Globus pallidus (tissue), 1 donor: ENCODE data around the gene RBM20.
"Not testable (repeated sequence)": the region's sequence is repeated elsewhere in the genome, so short reads cannot be mapped to it uniquely, and the experiment has no call there.

ENCODE experiments used
- DNase-seq: peaks from one replicate; pipeline ENCODE4 v3.0.0-alpha.2; 2015; ENCODE audit warnings: low spot score

Gene RBM20

DNA sequence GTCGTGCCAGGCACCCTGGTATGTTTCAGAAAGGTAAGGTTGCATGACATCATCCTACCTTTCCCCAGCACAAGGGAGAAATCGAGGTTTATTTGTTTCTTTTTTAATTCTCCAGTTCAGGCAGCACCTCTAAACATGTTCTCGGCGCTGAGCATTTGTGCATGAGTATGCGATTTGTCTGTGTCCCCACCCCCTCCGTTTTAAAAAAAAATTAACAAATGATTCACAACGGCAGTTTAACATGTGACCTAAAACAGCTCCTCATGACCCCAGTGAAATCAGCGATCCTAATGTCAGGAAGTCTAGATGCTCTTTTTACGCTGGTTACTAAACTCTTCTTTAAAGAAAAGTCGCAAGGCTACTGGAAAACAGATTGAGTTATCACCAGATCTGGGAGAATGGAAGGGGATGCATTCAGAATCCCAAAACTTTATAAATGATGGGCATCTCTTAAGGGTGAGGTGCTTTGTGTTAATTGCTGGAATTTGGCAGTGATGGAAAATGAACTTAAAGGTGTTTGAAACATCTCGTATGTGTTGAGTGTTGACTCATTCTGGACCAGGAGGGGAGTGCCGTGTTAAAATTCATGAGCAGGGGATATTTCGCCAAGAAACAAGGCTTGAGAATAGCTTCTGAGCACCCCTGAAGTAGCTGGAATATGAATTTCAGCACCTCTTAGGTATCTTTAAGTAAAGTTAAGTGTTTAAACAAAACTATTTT is 120.8 kb downstream of the RBM20 start:
- DNase-seq, result no peak

DNA sequence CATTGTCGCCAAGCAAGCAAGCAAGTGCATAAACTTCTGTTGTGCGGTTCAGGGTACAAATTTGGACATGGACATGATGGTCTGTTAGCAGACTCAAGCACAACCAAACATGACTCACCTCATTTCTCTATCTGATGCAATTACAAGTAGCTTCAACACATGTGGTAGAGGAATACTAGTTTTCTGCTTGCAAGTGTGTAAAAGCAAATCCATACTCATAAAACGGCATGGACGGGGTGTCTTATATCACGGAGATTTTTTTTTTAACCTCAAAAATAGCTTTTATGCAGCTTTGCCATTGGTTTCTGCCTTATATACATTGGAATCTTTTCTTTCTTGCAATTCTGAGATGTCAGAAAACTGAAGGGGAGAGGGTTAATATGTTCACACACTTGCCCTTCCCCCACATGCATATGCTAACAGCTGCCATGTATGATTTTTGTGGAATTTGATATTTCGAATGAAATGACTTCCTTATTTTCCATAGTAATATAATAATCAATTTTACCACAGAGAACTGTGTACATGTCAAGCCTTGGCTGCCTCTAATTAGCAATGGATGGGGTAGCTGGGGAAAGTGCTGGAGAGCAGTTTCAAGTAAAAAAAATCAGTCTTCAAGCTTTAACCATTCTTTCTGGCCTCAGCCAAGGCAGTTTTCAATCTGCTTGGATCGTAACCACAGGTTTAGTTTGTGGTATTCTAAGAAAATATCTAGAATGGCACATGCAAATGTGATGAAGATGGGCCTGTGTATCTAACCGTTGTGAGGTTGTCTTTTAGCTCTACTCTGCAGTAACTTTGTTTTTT is 121.6 kb downstream of the RBM20 start:
- DNase-seq, result no peak

DNA sequence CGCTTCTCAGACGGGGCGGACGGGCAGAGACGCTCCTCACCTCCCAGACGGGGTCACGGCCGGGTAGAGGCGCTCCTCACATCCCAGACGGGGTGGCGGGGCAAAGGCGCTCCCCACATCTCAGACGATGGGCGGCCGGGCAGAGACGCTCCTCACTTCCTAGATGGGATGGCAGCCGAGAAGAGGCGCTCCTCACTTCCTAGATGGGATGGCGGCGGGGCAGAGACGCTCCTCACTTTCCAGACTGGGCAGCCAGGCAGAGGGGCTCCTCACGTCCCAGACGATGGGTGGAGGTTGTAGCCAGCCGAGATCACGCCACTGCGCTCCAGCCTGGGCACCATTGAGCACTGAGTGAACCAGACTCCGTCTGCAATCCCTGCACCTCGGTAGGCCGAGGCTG is 123.5 kb downstream of the RBM20 start:
- not testable (repeated sequence) for DNase-seq

DNA sequence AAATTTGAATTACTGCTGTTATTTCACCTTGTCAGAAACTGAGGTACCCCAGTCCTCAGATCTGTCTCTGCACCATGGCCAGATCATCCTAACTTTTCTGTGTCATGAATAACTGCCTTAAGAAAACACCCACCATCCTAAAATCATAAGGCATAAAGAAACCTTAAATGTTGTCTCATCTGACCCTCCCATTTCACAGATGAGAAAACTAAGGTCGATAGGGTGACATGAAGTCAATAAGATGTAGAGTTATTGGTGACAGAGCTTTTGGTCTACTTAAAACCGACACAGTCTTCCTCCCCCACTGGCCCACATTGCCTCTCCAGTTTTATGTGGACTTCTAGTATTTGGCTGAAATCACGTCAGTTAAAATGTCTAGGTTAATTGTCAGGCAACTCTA is 126.1 kb downstream of the RBM20 start:
- no peak for DNase-seq

DNA sequence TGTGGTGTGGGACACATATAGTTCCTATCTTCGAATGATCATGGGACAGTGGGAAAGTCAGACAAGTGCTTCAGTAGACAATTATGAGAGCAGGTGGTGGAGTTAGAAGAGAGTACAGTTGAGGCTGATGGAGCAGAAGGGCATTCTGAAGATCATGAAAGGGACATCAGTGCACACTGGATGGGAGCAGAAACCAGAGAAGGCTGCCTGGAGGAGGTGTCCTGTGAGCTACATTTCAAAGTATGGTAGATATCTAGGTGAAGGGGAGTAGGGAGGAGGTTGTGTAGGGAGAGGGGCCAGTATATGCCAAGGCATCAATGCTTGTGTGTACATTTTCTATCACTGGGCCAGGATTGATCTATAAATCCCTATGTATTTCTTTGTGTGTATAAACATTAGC is 127.3 kb downstream of the RBM20 start:
- no peak for DNase-seq

DNA sequence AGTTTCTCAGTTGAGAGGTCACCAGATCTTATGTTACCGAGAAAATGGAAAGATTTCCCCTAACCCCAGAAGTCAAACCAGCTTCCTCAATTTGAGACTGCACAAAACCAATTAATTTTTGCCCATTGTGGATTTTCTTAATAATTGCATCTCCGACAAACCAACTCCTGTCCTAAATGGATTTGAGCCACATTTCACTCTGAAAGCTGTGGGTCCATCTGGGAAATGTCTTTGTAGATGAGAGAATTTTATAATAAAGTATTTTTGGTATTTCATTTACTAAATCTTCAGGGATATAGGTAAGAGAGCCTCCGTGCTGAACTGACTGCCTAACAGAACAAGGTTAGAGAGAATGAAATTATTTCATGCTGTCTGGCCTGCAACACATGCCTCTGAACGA is 127.9 kb downstream of the RBM20 start:
- DNase-seq, result no peak

DNA sequence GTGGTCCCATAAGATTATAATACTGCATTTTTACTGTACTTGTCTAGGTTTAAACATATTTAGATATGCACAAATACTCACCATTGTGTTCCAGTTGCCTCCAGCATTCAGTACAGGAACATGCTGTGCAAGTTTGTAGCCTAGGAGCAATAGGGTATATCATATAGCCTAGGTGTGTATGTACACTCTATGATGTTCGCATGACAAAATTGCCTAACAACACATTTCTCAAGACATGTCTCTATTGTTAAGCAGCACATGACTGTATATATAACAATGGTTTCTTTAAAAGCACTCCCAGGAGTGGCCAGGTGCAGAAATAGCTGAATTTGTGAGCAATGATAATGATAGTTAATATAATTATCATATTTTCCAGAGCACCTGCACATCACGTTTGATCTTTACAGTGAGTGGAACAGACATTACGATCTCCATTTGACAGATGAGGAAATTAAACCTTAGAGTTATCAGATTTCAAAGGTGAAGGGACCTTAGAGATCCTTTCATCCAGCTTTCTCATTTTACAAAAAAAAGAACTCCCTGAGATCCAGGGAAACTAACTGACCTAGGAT is 128.4 kb downstream of the RBM20 start:
- no peak for DNase-seq

DNA sequence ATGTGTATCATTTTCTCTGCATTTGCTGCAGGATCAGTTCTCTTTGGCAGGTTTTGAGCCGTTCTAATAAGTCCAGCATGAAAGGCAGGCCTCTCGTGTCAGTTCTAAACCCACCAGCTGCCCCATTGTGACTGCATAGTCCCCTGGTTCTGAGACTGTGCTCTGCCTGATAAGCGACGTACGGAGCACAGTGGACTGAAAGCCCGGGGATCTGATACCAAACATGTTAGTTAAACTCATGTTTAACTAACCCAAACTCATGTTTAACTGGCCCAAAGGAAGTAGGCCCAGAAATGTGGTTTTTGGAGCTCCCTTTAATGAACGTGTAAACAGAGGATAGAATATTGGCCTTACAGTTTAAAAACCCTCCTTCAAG is 129.5 kb downstream of the RBM20 start:
- DNase-seq, result no peak

DNA sequence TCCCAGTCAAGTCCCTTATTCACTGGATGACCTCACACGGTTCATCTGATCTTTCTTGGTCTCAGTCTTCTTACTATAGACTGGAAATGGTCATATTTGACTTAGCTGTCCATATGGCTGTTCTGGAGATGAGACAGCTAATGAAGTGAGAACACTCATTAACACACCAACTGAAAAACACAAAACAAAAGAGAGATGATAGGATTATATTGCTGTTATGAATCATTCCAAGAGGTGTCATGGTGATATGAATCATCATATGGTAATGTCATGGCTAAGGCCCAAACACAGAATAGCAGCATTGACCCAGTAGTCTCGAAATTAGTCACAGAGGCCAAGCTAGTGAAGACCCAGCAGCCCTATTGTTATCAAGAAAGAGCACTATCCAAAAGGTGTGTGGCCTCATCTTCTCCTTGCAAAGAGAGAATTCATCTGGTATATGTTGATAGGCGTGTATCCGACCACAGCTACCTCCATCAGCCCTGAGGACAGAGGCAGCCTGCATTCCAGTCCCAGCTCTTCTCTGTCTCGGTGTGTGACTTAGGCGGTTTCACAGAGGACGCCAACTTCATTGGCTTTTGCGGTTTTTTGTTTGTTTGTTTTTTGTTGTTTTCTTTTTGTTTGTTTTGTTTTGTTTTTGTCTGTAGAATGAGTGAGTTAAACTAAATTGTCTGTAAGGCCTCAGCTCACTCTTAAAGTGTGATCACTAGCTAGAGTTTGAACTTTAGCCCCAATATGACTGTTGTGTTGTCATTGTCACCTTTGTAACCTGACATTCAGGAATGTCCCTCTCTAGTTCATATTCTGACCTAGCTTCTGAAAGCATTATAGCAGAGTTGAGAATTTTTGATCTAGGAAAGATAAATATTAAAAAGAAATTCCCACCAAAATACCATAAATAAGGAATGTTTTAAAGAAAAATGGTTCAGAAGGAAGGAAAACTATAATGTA is 130.2 kb downstream of the RBM20 start:
- DNase-seq, result no peak

DNA sequence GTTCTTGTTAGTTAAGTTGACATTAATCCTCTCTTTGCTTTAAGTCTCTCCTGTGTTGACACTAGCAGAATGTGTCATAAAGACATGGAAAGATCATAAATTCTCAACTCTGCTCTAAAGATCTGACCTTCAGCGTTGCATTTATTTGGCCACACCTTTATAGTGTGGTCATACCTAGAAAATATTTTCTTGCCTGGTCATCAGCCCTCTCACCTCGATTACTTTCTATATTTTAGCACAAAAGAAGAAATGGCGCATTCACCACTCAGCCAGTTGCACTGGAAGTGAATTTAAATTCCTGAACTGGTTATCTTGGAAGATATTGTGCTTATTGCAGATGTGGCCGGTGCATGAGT is 130.9 kb downstream of the RBM20 start:
- DNase-seq, result no peak

DNA sequence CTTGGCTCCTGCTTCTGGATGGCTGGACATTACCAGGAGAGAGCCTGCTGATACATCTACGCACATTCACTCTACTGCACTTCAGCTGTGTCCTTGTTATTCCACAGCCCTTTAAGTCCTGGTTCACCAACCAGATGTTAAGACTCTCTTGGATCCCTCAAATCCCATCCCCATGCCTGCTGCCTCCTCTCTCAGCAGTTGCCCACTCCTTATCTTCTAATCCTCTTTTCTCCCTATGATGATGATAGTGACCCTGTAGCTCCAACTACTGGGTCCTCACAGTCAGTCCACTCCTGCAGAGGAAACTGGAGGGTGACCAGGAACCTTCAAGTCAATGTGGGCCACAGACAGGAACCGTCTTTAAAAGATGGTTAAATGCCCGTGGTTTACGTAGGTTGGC is 131.3 kb downstream of the RBM20 start:
- DNase-seq, result no peak

DNA sequence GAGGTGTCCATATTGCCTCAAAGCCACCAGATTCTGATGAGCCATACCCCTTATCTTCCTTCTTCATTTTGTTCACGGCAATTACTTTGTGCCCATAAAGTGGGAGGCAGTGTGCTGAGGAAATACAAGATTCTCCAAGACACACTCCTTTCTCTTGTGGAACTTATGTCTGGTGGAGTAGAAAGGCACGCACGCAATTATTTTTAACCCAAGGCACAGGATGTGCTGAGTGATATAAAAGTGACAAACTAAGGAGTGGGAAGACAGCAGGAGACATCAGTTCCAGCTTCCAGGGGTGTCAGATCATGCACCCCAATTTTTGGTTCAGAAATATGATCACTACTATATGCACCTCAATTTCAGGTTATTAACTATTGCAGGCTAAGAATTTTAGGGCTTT is 132.9 kb downstream of the RBM20 start:
- no peak for DNase-seq

DNA sequence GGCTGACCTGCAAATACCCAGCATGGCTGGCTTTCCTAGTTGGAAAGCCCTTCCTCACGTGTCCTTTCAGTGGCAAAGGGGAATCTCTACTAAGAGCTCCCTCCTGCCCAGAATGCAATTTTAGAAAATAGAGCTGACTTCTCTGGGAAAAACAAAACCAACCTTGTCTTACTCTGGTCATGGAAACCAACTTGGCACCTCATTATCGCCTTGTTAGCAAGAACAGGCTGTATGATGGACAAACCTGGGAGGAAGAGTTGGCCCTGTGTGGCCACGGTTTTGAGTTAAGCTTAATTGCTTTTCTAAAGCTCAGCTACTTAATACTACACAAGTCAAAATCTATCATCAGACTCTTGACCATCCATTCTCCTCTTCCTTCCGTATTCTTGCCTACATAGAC is 133.5 kb downstream of the RBM20 start:
- no peak for DNase-seq

DNA sequence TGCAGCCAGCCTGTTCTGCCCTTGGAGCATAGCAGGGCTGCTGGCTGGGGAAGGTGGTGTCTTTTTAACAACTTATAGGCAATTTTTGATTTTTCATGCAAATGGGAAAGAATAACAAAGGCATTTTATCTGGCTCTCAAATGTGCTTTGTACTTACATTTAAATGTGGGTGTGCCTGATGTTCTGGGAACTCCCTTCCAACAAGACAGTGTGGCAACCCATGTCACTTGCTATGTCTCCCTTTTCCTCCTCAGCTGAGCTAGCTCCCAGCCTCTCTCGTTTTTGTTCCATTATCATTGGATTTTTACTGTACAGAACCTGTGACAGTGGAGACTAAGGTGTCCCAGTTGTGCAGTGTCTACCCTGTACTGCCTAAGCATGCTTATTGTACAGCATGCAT is 134.1 kb downstream of the RBM20 start:
- no peak for DNase-seq

DNA sequence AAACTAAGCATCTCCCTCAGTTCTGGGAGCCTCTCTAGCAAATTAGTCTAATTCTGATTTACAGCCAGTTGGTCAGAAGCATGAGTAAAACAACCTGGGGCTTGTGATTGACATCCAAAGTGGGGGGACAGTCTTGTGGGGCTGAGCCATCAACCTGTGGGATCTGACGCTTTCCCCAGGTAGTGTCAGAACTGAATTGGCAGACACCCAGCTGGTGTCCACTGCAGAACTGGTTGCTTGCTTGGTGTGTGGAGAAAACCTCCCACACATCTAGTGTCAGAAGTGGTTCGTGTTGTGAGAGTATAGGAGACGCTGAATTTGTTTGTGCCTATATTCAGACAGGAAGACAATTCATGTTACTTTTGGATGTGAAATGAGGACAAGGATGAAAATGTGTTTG is 135.4 kb downstream of the RBM20 start:
- DNase-seq, result no peak

DNA sequence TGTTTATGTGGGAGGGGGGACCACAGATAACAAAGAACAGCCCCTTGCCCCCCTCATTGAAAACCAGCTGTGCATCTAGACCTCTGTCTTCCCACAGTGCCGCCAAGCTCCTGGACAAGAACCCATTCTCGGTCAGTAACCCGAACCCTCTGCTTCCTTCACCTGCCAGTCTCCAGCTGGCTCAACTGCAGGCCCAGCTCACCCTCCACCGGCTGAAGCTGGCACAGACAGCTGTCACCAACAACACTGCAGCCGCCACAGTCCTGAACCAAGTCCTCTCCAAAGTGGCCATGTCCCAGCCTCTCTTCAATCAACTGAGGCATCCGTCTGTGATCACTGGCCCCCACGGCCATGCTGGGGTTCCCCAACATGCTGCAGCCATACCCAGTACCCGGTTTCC is 136.6 kb downstream of the RBM20 start:
- no peak for DNase-seq

DNA sequence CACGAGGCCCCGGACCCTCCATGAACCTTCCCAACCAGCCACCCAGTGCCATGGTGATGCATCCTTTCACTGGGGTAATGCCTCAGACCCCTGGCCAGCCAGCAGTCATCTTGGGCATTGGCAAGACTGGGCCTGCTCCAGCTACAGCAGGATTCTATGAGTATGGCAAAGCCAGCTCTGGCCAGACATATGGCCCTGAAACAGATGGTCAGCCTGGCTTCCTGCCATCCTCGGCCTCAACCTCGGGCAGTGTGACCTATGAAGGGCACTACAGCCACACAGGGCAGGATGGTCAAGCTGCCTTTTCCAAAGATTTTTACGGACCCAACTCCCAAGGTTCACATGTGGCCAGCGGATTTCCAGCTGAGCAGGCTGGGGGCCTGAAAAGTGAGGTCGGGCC is 137.0 kb downstream of the RBM20 start:
- DNase-seq, result no peak

DNA sequence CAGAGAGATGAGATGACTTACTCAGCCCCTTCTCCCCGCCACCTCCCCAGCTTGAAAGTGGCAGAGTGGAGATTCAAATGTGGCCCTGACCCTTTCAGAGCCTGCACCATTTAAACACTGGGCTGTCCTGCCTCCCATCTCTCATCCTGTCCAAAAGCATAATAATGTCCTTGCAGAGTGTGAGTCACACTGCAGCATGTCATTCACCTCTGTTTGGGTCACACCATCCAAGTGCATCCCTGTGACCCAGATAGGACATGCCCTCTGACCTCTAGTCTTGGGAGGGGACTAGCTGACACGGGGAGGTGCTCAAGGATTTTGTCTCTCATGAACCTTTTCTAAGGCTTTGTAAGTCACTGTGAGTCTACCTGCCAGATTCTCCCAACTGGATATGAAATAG is 138.5 kb downstream of the RBM20 start:
- DNase-seq, result no peak

DNA sequence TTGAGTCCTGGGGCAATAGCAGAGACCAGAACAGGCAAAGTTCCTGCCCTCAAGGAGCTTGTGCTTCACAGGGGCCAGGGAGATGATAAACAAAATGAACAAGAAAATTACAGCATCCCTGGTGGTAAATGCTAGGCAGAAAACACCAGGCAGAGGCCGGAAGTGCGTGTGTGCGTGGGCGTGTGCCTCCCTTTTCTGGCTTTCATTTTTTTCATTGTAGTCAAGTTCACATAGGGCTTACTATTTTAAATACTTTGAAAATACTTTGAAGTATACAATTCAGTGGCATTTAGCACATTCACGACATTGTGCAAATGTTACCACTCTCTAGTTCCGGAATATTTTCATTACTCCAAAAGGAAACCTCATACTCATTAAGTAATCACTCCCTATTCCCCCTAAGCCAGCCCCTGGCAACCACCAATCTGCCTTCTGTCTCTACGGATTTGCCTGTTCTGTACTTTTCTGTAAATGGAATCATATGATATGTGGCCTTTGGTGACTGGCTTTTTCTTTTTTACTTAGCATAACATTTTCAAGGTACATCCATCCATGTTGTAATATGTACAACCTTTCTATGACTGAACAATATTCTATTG is 139.5 kb downstream of the RBM20 start:
- DNase-seq, result no peak

DNA sequence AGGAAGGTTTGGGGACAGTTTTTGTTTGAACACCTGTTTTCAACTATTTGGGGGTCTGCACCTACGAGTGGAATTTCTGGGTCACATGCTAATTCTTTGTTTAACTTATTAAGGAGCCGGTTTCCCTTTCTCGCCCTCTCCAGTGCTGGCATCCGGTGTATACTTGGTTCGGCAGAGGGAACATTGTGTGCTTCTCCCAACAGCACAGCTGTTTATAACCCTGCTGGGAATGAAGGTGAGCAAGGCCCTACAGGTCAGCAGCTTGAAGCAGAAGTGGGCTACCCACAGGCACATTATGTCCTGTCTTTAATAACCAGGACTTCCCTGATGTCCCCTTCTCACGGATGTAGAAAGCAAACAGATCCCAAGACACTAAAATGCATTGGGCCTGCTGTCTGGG is 140.1 kb downstream of the RBM20 start:
- DNase-seq, result no peak

DNA sequence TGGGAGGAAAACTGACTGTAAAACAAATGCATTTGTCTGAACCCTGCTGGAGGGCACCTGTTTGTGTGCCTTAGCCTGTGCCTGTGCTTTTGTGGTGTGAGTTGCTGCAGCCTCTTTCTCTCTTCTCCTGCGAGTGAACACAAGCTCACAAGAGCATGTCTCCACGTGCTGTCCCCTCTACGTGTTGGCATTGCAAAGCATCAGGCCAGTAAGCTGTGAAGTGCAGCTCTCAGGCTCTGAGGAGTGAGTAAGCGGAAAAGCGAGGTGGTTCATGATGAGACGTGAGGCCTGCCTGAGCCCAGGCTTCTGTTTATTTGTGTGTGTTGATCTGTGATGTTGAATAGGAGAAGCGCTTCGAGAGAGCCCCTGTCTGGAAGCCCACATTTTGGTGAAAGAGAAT is 142.0 kb downstream of the RBM20 start:
- no peak for DNase-seq
